ENCODE measurements around the gene TRMO. TPM values are rescaled to one million over a fixed set of nuclear protein-coding genes. Genes with fewer than 3 reads are reported as not detected.

The TRMO gene
- total RNA-seq, 1 donor from 2014 or later, result 8.2 TPM

- intact Hi-C loops (cut with micrococcal nuclease), result no loop called here
- TF ChIP-seq CTCF (IDR thresholded peaks at IDR 0.05; ENCODE audit: borderline replicate concordance), result no peak
- peaks cover 12% of the 10 kb centered on the region for H3K27me3 ChIP-seq (ENCODE audit: low read depth)
- peaks cover 8% of the 10 kb centered on the region for H3K36me3 ChIP-seq
- H3K27ac ChIP-seq (replicated peaks), result no peak overlapping the region
- H3K9me3 ChIP-seq (replicated peaks), result peaks cover 19% of the 10 kb centered on the region
- H3K4me1 ChIP-seq, result no peaks in the 10 kb centered on the region
- no peak for DNase-seq
- no peak overlapping the region for H3K4me3 ChIP-seq
Observed at GRCh38 chr9:97891736-97892135, 30.6 kb downstream of the TRMO start.

- peak; percentile 58 for TF ChIP-seq CTCF (IDR thresholded peaks at IDR 0.05; ENCODE audit: borderline replicate concordance)
- Histone ChIP-seq H3K27ac (replicated peaks) (no peak overlapping the region), H3K27me3 (ENCODE audit: low read depth) (peaks cover 12% of the 10 kb centered on the region), H3K4me1 (no peaks in the 10 kb centered on the region), H3K36me3 (no peaks in the 10 kb centered on the region), H3K9me3 (replicated peaks) (peaks cover 19% of the 10 kb centered on the region), H3K4me3 (no peak overlapping the region)
- no peak for DNase-seq
- intact Hi-C loops (cut with micrococcal nuclease), result no loop called here
Observed at GRCh38 chr9:97889941-97890887, 32.1 kb downstream of the TRMO start.

- intact Hi-C loops (cut with micrococcal nuclease), result no loop called here
- Histone ChIP-seq H3K9me3 (replicated peaks) (no peaks in the 10 kb centered on the region), H3K4me1 (peaks cover 10% of the 10 kb centered on the region), H3K27ac (replicated peaks) (no peak overlapping the region), H3K36me3 (no peaks in the 10 kb centered on the region), H3K27me3 (ENCODE audit: low read depth) (no peaks in the 10 kb centered on the region), H3K4me3 (no peak overlapping the region)
- no peak for DNase-seq
- no peak for TF ChIP-seq CTCF (IDR thresholded peaks at IDR 0.05; ENCODE audit: borderline replicate concordance)
Observed at GRCh38 chr9:97880336-97880735, 42.0 kb downstream of the TRMO start.

GRCh38 chr9:97876061-97876460, 46.2 kb downstream of the TRMO start:
- Histone ChIP-seq H3K27ac (replicated peaks) (no peak overlapping the region), H3K36me3 (no peaks in the 10 kb centered on the region), H3K4me1 (peaks cover 10% of the 10 kb centered on the region), H3K4me3 (no peak overlapping the region), H3K27me3 (ENCODE audit: low read depth) (no peaks in the 10 kb centered on the region), H3K9me3 (replicated peaks) (no peaks in the 10 kb centered on the region)
- TF ChIP-seq CTCF (IDR thresholded peaks at IDR 0.05; ENCODE audit: borderline replicate concordance), result no peak
- DNase-seq, result no peak
- intact Hi-C loops (cut with micrococcal nuclease), result no loop called here

GRCh38 chr9:97875111-97875510, 47.2 kb downstream of the TRMO start:
- Histone ChIP-seq H3K36me3 (no peaks in the 10 kb centered on the region), H3K9me3 (replicated peaks) (no peaks in the 10 kb centered on the region), H3K27me3 (ENCODE audit: low read depth) (no peaks in the 10 kb centered on the region), H3K27ac (replicated peaks) (no peak overlapping the region), H3K4me1 (peaks cover 10% of the 10 kb centered on the region), H3K4me3 (no peak overlapping the region)
- intact Hi-C loops (cut with micrococcal nuclease), result no loop called here
- TF ChIP-seq CTCF (IDR thresholded peaks at IDR 0.05; ENCODE audit: borderline replicate concordance), result no peak
- no peak for DNase-seq
